NCI-H1092 (cell line): ENCODE results near the gene WWOX.
"Not testable (repeated sequence)": the region's sequence is repeated elsewhere in the genome, so short reads cannot be mapped to it uniquely, and the experiment has no call there.

ENCODE experiments used
- DNase-seq: peaks from one replicate; lab custom pipeline; 2025; lab: John Stamatoyannopoulos, UW

Gene WWOX

DNA sequence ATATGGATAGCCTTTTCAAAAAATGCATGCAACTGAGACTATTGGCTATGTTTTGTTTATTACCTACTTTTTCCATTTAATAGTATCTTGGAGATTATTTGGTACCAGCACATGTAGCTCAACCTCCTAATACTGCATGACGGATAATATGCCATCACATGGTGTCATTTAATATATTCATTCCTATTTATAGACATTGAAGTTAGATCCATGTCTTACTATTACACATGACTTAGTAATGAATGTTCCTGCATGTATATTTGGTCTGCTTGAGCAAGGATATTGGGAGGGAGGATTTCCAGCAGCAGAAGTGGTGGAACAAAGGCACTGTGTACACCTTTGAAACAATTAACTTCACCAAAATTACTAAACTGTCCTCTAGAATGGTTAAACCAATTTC is 561.3 kb downstream of the WWOX start:
- DNase-seq: no peak

GRCh38 chr16:78663690-78664089 is 564.2 kb downstream of the WWOX start:
- DNase-seq: no peak

DNA sequence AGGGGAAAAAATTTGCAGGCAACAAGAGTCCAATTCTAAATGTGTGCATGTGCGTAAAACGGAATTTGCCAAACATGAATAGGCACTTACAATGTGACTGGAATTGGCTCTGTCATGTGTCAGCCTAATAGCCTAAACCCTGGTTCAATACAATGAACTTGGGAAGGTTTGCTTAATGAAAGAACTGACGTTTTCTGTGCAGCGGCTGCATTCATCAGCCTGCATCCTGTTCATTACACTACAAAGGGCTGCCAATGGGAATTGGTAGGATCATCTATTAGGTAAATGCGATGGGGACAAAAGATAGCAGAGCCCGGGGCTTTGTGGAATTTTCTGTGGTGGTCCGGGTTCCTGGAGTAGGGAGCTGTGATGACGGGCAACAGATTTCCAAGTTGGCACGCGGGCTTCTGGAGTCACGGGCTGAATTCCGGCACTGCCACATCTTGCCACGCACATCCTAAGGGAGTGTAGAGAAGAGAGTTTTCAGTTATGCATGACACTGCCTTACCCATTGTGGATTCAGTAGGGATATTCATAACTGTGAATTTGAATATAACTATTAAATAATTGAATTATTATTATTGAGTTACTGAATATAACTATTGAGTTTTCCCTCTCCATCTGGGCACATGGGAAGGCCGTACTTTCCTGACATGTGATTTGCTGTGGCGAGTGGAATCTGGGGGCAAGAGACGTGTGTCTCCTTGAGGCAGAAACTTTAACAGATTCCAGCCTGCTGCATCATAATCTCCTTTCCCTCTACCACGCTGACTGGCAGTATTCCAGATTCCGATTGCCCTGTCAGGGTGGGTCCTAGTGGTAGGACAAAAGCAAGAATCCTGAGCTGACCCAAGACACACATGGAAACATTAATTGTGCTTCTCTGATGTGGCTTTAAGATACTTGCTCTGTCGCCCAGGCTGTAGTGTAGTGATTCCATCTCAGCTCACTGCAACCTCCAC is 565.6 kb downstream of the WWOX start:
- DNase-seq: no peak

- DNase-seq: no peak
These were observed 566.9 kb downstream of the WWOX start for GRCh38 chr16:78666318-78666717.

- DNase-seq: no peak
These were observed 568.2 kb downstream of the WWOX start for GRCh38 chr16:78667675-78668074.

DNA sequence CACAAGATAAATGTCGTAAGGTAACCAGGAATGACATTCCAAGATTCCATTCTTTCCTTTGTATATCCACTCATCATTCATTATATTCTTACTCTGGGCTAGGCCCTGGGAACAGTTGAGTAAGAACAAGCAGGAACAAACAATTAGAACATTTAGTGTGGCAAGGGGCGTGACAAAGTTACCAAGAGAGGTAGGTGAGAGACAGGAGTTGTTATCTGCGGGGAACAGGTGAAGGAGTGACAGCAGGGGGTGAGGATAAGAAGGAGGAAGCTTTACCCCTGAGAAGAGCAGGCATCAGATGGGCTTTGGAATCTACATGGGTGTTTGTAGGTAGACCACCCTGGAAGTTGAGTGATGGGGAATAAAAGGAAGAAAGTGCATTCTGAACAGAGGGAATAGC is 568.9 kb downstream of the WWOX start:
- no peak for DNase-seq

GRCh38 chr16:78669994-78670393 is 570.5 kb downstream of the WWOX start:
- DNase-seq: no peak

GRCh38 chr16:78672779-78673556 is 573.5 kb downstream of the WWOX start:
- no peak for DNase-seq

DNA sequence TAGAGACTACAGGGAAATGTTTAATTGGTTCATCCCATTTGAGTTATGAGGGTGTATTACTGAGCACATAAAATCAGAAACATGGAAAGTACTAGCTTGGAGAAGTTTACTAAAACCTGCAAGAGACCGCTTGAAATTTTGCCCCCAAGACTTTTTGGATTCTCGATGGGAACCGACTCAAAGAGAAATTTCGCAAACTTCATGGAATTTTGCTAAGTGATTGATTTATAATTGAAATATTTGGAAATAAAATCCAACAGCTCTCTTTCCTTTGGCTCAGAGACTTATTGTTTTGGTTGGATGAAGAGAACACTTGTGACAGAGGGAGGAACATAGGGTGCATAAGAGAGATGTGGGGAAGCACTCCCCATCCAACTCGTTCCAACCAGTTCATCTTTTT is 574.4 kb downstream of the WWOX start:
- DNase-seq: no peak

DNA sequence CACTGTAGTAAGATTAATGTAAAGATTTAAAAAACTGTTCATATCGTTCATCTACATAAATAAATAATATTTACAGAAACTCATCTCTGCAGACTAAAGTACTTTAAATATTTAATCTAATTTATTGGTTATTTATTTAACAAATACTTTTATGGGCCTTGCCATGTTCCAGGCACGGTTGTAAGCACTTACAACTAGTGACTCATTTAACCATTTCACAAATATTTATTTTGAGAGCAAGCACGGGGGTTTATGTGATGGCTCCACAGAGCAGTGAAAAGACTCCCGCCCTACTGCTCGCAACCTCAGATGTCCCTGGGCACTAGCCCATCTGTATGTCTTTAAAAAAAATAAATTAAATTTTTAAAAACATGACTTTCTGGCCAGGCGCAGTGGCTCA is 575.9 kb downstream of the WWOX start:
- DNase-seq: no peak

DNA sequence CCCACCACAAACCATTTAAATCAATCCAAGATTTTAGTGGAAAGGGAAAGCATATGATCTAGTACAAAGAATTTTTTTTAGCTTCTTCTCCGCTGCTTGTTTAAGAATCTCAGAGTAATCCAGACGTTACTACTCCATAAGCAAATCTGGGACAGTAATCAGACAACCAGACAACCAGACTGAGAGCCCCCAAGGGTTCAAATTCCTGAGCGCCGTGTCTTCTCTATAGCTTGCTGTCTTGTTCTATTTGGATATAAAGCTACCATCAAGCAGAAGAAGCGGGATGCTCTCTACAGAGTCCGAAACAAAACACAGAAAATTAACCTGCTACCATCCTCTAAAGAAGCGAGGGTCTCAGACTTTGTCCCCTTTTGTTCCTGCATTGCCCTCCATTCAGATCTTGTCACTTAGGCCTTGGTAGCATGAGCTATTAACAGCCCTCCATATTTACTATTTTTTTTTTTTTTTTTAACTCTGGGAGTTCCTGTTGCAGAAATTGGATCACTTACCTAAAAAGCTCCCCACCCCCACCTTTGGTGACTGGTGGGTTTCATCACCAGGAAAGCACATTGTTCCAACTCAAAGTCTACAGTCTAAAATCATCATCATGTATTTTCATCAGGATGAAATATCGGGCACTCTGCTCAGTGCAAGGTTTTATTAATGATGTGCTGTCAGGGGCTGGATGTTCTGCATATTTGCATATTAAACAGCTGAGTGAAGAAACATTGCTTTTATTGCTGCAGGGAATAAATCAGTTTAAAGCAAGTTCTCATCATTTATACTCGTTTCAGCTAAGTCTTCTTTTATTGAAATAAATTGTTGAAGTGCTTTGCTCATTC is 576.7 kb downstream of the WWOX start:
- DNase-seq: no peak

DNA sequence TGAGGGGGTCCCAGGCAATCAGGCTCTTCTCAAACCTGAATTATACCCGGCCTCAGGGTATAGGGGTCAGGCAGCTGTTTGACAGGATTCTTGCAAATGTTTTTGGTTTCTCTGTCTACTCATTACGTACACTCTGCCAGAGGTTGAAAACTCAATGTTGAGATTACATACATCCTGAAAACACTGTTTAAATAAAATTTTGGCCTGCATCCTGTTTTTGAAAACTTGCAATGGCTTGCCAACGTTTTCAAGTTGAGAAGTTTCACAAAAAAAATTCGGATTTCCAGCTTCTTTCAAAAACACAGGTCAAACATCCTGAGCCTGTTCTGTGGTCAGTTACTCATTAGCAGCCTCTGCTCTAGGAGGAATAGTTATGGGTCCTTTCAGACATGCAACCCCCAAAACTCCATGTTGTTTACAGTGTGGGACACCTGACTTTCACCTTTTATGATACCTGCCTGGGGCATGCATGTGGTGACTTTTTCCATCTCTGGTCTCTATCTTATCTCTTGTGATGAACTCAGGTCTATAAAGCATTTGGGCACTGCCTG is 577.8 kb downstream of the WWOX start:
- no peak for DNase-seq

DNA sequence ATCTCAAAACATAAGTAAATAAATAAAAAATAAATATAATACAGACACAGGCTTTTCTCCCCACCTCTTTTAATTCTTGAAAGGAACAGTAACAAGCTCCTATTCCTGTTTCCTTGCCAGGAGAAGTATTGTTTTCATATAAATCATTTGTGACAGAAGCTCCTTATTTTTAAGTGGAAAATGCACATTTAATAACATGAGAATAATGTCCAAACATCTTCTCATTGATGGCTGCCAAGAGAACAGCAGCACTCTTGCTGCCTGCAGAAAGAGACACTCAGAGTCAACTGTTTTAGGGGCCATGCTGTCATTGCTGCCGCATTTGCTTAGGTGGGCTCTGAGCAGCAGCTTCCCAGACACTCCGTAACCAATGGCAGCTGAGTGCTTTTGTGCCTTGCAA is 580.1 kb downstream of the WWOX start:
- no peak for DNase-seq

- no peak for DNase-seq
These were observed 582.3 kb downstream of the WWOX start for GRCh38 chr16:78681743-78682142.

- DNase-seq: no peak
These were observed 584.7 kb downstream of the WWOX start for GRCh38 chr16:78684030-78684611.

DNA sequence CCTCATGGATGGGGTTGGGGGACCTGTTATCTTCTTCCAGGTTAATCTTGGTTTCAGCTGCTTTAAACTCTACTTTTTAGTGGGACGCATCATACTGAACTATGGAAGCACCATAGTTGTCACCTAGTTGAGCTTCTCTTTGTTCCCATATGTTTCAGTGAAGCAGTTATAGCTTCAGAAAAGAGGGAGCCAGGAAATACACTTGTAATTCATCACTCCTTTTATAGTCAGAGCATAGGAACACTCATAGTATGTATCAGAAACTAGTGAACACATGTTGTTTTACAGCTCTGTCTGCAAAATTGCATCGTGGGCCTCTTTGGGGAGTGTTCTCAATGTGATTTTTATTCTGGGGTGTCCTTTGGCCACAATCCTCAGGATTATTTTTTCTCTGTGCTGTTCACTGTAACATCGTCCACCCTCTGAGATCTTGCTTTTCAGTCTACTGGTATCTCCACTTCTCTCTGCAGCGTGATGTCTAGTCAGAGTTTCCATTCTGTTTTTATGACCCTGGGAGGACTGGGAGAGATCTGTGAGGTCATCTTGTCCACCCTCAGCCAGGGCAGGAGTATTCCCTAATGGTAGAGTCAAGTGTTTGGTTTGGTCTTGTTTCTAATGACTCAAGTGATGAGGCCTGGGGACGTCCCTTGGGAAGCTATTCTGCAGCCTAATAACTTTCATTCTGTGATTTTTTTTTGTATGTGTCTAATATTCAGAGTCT is 585.4 kb downstream of the WWOX start:
- DNase-seq: no peak

- DNase-seq: no peak
These were observed 587.1 kb downstream of the WWOX start for GRCh38 chr16:78686601-78687000.

DNA sequence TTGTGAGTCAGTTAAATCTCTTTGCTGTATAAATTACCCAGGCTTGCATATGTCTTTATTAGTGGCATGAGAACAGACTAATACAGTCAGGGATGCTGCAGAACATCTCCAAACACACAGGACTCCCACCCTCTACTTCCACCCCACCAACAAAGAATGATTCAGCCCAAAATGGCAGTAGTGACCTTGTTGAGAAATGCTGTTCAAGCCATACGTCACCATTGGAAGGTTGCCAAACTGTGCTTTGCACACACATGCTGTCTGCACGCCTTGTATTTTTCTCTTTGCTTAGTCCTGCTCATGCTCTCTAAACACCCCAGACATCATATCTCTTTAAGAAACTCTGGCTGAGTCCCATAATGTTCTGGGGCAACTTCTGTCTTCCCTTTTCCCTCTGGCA is 589.6 kb downstream of the WWOX start:
- DNase-seq: no peak

- DNase-seq: no peak
These were observed 590.1 kb downstream of the WWOX start for GRCh38 chr16:78689536-78689935.

GRCh38 chr16:78690510-78690909 is 591.1 kb downstream of the WWOX start:
- no peak for DNase-seq

DNA sequence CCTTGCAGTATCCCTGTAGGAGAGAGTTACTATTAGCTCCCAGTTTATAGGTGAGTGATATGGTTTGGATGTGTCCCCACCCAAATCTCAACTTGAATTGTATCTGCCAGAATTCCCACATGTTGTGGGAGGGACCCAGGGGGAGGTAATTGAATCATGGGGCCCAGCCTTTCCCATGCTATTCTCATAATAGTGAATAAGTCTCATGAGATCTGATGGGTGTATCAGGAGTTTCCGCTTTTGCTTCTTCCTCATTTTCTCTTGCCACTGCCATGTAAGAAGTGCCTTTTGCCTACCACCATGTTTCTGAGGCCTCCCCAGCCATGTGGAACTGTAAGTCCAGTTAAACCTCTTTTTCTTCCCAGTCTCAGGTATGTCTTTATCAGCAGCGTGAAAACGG is 592.3 kb downstream of the WWOX start:
- DNase-seq: not testable (repeated sequence)
